ENCODE measurements around the gene LPAR2. TPM values are rescaled to one million over a fixed set of nuclear protein-coding genes. Genes with fewer than 3 reads are reported as not detected.
A peak's percentile ranks its signal among the peaks of the same experiment; 100 is the strongest.
"Not testable (repeated sequence)": the region's sequence is repeated elsewhere in the genome, so short reads cannot be mapped to it uniquely, and the experiment has no call there.

Gene LPAR2
- total and polyA plus RNA-seq, 2 of the 13 experiments (the other 11 are each of a cell fraction or from before 2014, with no cell fraction given): 0.86 to 3.6 TPM

DNA sequence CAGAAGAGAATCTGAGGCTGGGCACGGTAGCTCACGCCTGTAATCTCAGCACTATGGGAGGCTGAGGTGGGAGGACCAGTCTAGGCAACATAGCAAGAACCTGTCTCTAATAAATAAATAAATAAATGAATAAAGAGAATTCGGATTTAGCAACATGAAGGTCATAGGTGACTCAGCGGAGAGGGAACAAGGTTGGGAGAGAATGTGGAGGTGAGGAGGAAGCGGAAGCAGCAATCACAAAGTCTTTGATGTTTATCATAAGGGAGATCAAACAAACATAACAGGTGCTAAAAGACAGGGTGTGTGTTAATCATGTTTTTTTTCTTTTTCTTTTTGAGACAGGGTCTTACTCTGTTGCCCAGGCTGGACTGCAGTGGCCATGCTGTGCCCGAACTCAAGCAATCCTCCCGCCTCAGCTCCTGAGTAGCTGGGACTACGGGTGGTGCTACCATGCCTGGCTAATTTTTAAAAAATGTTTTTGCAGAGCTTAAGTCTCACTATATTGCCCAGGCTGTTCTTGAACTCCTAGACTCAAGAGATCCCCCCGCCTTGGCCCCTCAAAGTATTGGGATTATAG is 25.8 kb downstream of the LPAR2 start (continued):
- TF ChIP-seq FOXJ3 (CRISPR knock-in tag; IDR thresholded peaks at IDR 0.05; ENCODE audit: borderline replicate concordance): no peak
- TF ChIP-seq TCF7 (IDR thresholded peaks at IDR 0.05; ENCODE audit: low read depth): peak; percentile 62

GRCh38 chr19:19600793-19601330 is 27.2 kb downstream of the LPAR2 start:
- H3K36me3 ChIP-seq (replicated peaks in 1 of 2; ENCODE audit: control insufficient read depth in 1 of 2, insufficient read depth in 2 of 2, low read length in 2 of 2): no peaks in the 10 kb centered on the region
- no TSS peak for BruUV-seq (replicated peaks)
- in situ Hi-C loops (cut with HindIII; ENCODE audit: extremely low pct_ligation_motif_present, low pct_unique_long_range_greater_than_20kb): no loop called here
- H3K27me3 ChIP-seq (ENCODE audit: control insufficient read depth in 1 of 2, insufficient read depth in 2 of 2, low read length in 2 of 2): no peaks in the 10 kb centered on the region
- ChIA-PET POLR2A (no interaction called here), CTCF (ENCODE audit: low intra/inter-chr PET ratio, low total read pairs) (no interaction called here)
- WGBS (ENCODE audit: low lambda C conversion rate): 21% methylated on average over 1 of the region's 1 CpG
- H3K4me2 ChIP-seq (ENCODE audit: low read depth, low read length): no peak overlapping the region
- no peak overlapping the region for H3K27ac ChIP-seq (ENCODE audit: extremely low read length, insufficient read depth, low read length)
- no peak for TF ChIP-seq EP300 (IDR thresholded peaks at IDR 0.05; ENCODE audit: low read depth in 2 of 2, low read length in 2 of 2)
- TF ChIP-seq EP300 (CRISPR knock-in tag; IDR thresholded peaks at IDR 0.05; ENCODE audit: borderline replicate concordance): no peak
- no peak for TF ChIP-seq TCF7L2 (IDR thresholded peaks at IDR 0.05; ENCODE audit: low read depth, low read length)
- TF ChIP-seq ZC3H4 (CRISPR knock-in tag; IDR thresholded peaks at IDR 0.05; ENCODE audit: borderline replicate concordance): no peak
- TF ChIP-seq ZNF615 (CRISPR knock-in tag; IDR thresholded peaks at IDR 0.05; ENCODE audit: borderline replicate concordance): no peak
- TF ChIP-seq, protein P1, sequence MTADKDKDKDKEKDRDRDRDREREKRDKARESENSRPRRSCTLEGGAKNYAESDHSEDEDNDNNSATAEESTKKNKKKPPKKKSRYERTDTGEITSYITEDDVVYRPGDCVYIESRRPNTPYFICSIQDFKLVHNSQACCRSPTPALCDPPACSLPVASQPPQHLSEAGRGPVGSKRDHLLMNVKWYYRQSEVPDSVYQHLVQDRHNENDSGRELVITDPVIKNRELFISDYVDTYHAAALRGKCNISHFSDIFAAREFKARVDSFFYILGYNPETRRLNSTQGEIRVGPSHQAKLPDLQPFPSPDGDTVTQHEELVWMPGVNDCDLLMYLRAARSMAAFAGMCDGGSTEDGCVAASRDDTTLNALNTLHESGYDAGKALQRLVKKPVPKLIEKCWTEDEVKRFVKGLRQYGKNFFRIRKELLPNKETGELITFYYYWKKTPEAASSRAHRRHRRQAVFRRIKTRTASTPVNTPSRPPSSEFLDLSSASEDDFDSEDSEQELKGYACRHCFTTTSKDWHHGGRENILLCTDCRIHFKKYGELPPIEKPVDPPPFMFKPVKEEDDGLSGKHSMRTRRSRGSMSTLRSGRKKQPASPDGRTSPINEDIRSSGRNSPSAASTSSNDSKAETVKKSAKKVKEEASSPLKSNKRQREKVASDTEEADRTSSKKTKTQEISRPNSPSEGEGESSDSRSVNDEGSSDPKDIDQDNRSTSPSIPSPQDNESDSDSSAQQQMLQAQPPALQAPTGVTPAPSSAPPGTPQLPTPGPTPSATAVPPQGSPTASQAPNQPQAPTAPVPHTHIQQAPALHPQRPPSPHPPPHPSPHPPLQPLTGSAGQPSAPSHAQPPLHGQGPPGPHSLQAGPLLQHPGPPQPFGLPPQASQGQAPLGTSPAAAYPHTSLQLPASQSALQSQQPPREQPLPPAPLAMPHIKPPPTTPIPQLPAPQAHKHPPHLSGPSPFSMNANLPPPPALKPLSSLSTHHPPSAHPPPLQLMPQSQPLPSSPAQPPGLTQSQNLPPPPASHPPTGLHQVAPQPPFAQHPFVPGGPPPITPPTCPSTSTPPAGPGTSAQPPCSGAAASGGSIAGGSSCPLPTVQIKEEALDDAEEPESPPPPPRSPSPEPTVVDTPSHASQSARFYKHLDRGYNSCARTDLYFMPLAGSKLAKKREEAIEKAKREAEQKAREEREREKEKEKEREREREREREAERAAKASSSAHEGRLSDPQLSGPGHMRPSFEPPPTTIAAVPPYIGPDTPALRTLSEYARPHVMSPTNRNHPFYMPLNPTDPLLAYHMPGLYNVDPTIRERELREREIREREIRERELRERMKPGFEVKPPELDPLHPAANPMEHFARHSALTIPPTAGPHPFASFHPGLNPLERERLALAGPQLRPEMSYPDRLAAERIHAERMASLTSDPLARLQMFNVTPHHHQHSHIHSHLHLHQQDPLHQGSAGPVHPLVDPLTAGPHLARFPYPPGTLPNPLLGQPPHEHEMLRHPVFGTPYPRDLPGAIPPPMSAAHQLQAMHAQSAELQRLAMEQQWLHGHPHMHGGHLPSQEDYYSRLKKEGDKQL (CRISPR knock-in tag; IDR thresholded peaks at IDR 0.05; ENCODE audit: low read depth): no peak
- no peak for TF ChIP-seq ZNF569 (CRISPR knock-in tag; IDR thresholded peaks at IDR 0.05; ENCODE audit: borderline replicate concordance)
- no peak for TF ChIP-seq PTBP1 (IDR thresholded peaks at IDR 0.05; ENCODE audit: low read depth, low read length, poor library complexity, severe bottlenecking)
- no peak overlapping the region for H3K9ac ChIP-seq (ENCODE audit: insufficient read depth, low read depth, low read length)
- no peaks in the 10 kb centered on the region for H3K9me3 ChIP-seq (ENCODE audit: low read length)
- H2AFZ ChIP-seq (ENCODE audit: low read length): no peak overlapping the region
- DNase-seq (ENCODE audit: low spot score) (no peak), FAIRE-seq (no peak), ATAC-seq (no peak)
- no peak overlapping the region for H3K4me3 ChIP-seq (replicated peaks in 1 of 3; ENCODE audit: insufficient read depth in 1 of 3, low read depth in 2 of 3, low read length in 3 of 3)
- intact Hi-C loops (cut with micrococcal nuclease; ENCODE audit: unreplicated experiment): no loop called here
- H3K4me1 ChIP-seq (ENCODE audit: insufficient read depth, low read length): peaks cover 22% of the 10 kb centered on the region
- H4K20me1 ChIP-seq (ENCODE audit: insufficient read depth, low read length): no peaks in the 10 kb centered on the region
- no peaks in the 10 kb centered on the region for H3K79me2 ChIP-seq (ENCODE audit: insufficient read depth, low read length)

GRCh38 chr19:19598728-19599451 is 29.1 kb downstream of the LPAR2 start:
- H3K36me3 ChIP-seq (replicated peaks in 1 of 2; ENCODE audit: control insufficient read depth in 1 of 2, insufficient read depth in 2 of 2, low read length in 2 of 2); H3K27me3 ChIP-seq (ENCODE audit: control insufficient read depth in 1 of 2, insufficient read depth in 2 of 2, low read length in 2 of 2); H2AFZ ChIP-seq (ENCODE audit: low read length); H3K4me2 ChIP-seq (ENCODE audit: low read depth, low read length); intact Hi-C loops (cut with micrococcal nuclease; ENCODE audit: unreplicated experiment); H4K20me1 ChIP-seq (ENCODE audit: insufficient read depth, low read length); ATAC-seq; BruUV-seq (replicated peaks); H3K4me3 ChIP-seq (replicated peaks in 1 of 3; ENCODE audit: insufficient read depth in 1 of 3, low read depth in 2 of 3, low read length in 3 of 3); H3K9me3 ChIP-seq (ENCODE audit: low read length); H3K79me2 ChIP-seq (ENCODE audit: insufficient read depth, low read length); DNase-seq (ENCODE audit: low spot score); POLR2A ChIA-PET; CTCF ChIA-PET (ENCODE audit: low intra/inter-chr PET ratio, low total read pairs); FAIRE-seq; H3K27ac ChIP-seq (ENCODE audit: extremely low read length, insufficient read depth, low read length); H3K9ac ChIP-seq (ENCODE audit: insufficient read depth, low read depth, low read length); in situ Hi-C loops (cut with HindIII; ENCODE audit: extremely low pct_ligation_motif_present, low pct_unique_long_range_greater_than_20kb): not testable (repeated sequence)
- peaks cover 22% of the 10 kb centered on the region for H3K4me1 ChIP-seq (ENCODE audit: insufficient read depth, low read length)
- 52% methylated on average over 20 of the region's 20 CpGs for WGBS (ENCODE audit: low lambda C conversion rate)

Measured in HepG2 (cell line).